GM19099 (cell line): ENCODE data around the gene PRKAR1B.

Experiments used
- POLR2A ChIP-seq: IDR thresholded peaks from 3 replicates; pipeline ENCODE4 v1.6.1; 2011; ENCODE audit warnings: low read depth; ENCODE audit not compliant: insufficient read length; ENCODE audit errors: extremely low read depth

The PRKAR1B gene

GRCh38 chr7:698515-699475 lies 28.3 kb downstream of the PRKAR1B start:
- TF ChIP-seq POLR2A, result no peak

- no peak for TF ChIP-seq POLR2A
These were observed 30.1 kb downstream of the PRKAR1B start for GRCh38 chr7:696812-697551.

- TF ChIP-seq POLR2A, result no peak
These were observed 30.7 kb downstream of the PRKAR1B start for GRCh38 chr7:696426-696811.

- no peak for TF ChIP-seq POLR2A
These were observed 33.8 kb downstream of the PRKAR1B start for GRCh38 chr7:693280-693679.

GRCh38 chr7:691361-692045 lies 35.6 kb downstream of the PRKAR1B start:
- no peak for TF ChIP-seq POLR2A

GRCh38 chr7:690478-691360 lies 36.4 kb downstream of the PRKAR1B start:
- no peak for TF ChIP-seq POLR2A

GRCh38 chr7:685540-685939 lies 41.5 kb downstream of the PRKAR1B start:
- no peak for TF ChIP-seq POLR2A

- TF ChIP-seq POLR2A, result no peak
These were observed 42.7 kb downstream of the PRKAR1B start for GRCh38 chr7:684416-684815.

GRCh38 chr7:683526-684205 lies 43.4 kb downstream of the PRKAR1B start:
- TF ChIP-seq POLR2A, result no peak

- no peak for TF ChIP-seq POLR2A
These were observed 44.3 kb downstream of the PRKAR1B start for GRCh38 chr7:682810-683209.

GRCh38 chr7:681551-682307 lies 45.4 kb downstream of the PRKAR1B start:
- TF ChIP-seq POLR2A, result no peak

- TF ChIP-seq POLR2A, result no peak
These were observed 46.5 kb downstream of the PRKAR1B start for GRCh38 chr7:680411-681127.
